Heart left ventricle (tissue), 16 donors: ENCODE results near the gene JSRP1. TPM values are rescaled to one million over a fixed set of nuclear protein-coding genes. Genes with fewer than 3 reads are reported as not detected.

Source experiments
- ATAC-seq, 4 donors: fragments of 200-7000 bp; cut with Tn5 transposase; one replicate each; pipeline ENCODE4 v1.9.1; 2020 to 2022; ENCODE audit warnings: moderate library complexity in 4 of 4, mild to moderate bottlenecking in 3 of 4, moderate number of reproducible peaks in 1 of 4
- DNase-seq, 5 donors: peaks; one replicate each; pipeline ENCODE4 v3.0.0-alpha.2; 2020
- H3K27ac ChIP-seq, 12 donors: fragments of 200-600 bp; sonication (generic) in 4 of 12; one replicate each; pipeline versions ENCODE4 v1.5.0 to v1.8.0; 2016 to 2022; ENCODE audit warnings: mild to moderate bottlenecking in 2 of 12
- H3K27me3 ChIP-seq, 9 donors: fragments of 200-600 bp; sonication (generic) in 2 of 9; one replicate each; pipeline versions ENCODE4 v1.5.1 to v1.8.0; 2016 to 2022; ENCODE audit warnings: mild to moderate bottlenecking in 3 of 9
- H3K36me3 ChIP-seq, 9 donors: fragments of 200-600 bp; sonication (generic) in 2 of 9; one replicate each; pipeline versions ENCODE4 v1.5.0 to v1.8.0; 2018 to 2022; ENCODE audit warnings: mild to moderate bottlenecking in 2 of 9
- H3K4me1 ChIP-seq, 12 donors: fragments of 200-600 bp; sonication (generic) in 4 of 12; one replicate each; pipeline versions ENCODE4 v1.5.0 to v1.8.0; 2016 to 2022; ENCODE audit warnings: mild to moderate bottlenecking in 3 of 12
- H3K4me3 ChIP-seq, 12 donors: fragments of 200-600 bp; sonication (generic) in 4 of 12; one replicate each; pipeline versions ENCODE4 v1.5.0 to v1.8.0; 2017 to 2022; ENCODE audit warnings: mild to moderate bottlenecking in 9 of 12, moderate library complexity in 4 of 12
- H3K9me3 ChIP-seq, 12 donors: fragments of 200-600 bp; sonication (generic) in 4 of 12; one replicate each; pipeline versions ENCODE4 v1.5.0 to v1.8.0; 2016 to 2022; ENCODE audit warnings: mild to moderate bottlenecking in 1 of 12
- CTCF ChIP-seq, 12 donors: fragments of 200-600 bp; sonication (generic) in 4 of 12; IDR thresholded peaks; one replicate each; pipeline versions ENCODE4 v1.5.0 to v1.8.0; 2018 to 2022; ENCODE audit warnings: antibody characterized with exemption in 12 of 12, mild to moderate bottlenecking in 5 of 12
- POLR2A ChIP-seq, 2 donors: fragments of 450-650 bp; IDR thresholded peaks; one replicate each; pipeline ENCODE4 v1.6.1; 2017; ENCODE audit warnings: antibody characterized with exemption in 2 of 2, mild to moderate bottlenecking in 2 of 2, moderate library complexity in 2 of 2
- WGBS, 4 donors: extraction: QIAGEN DNeasy Blood & Tissue Kit in 2 of 4; methylation state at CpG; one replicate each; pipeline versions ENCODE4 v1.1.5 to v1.1.7; 2013 to 2018; 5-methylcytosine and 5-hydroxymethylcytosine counted together
- intact Hi-C, 10 donors: fragments of 100-400 bp; cut with DNase I; formaldehyde crosslinking; loops; one replicate each; pipeline versions ENCODE4 v1.11.1 to v1.14.2; 2022
- polyA plus RNA-seq, 2 donors: library from polyadenylated mRNA; stranded (reverse); fragments of 200-250 nt; gene quantifications; one replicate each; pipeline ENCODE4 v1.2.3, GENCODE V29; 2013
- total RNA-seq, 9 donors: library from RNA; depleted of rRNA in 2 of 9; stranded (reverse); fragments of >200 nt in 2 of 9; fragmentation: NEBNext Ultra II Directional in 3 of 9; extraction: Animal tissue kit (Norgen Biotek cat#: 25700) in 3 of 9; gene quantifications; one replicate each; pipeline versions ENCODE4 v1.1.0 to v1.2.4, GENCODE V29; 2016 to 2023
- donor health status: ischemic (EF 13 %, LVEDD 7.1; RV severe dilation, severe dysfunction).
- donor health status: healthy with polysubstance abuse.
- donor health status: DM: no; HTN: yes; CAD: no.
- donor health status: DM: no; HTN: no; CAD: no.
- donor health status: ischemic (EF 25% LVEDD 6.9; RV normal size, moderate dysfunction).
- donor health status: ischemic (EF 25% LVEDD 5.7; RV mildly dilated, moderate dysfunction).
- donor health status: healthy.
- donor health status: DM: yes; HTN: yes; CAD: no.
- donor health status: ischemic (EF 35%, LVEDD 5.7; RV mildly dilated, moderate dysfunction).
- donor health status: nonischemic (EF 11% LVEDD 7.7; RV severe dilation, severe dysfunction).
- donor health status: DM: yes; HTN: yes; CAD: no.
- donor health status: PGD.
- donor health status: ischemic (EF 29% LVEDD 5.4; RV normal size, mild dysfunction).
- donor health status: nonischemic (EF 23%, LVEDD 6.1; RV moderate dilation, normal function).

Gene JSRP1
- total and polyA plus RNA-seq, 11 donors: 0.25 to 0.34 TPM; not detected in 9

- TF ChIP-seq POLR2A (IDR thresholded peaks at IDR 0.05) (no peak), CTCF (IDR thresholded peaks at IDR 0.05) (no peak)
- H3K27me3 ChIP-seq: no peaks in the 10 kb centered on the region
- H3K9me3 ChIP-seq: no peaks in the 10 kb centered on the region
- no peak for ATAC-seq
- no peak overlapping the region for H3K27ac ChIP-seq
- WGBS, 4 donors: 84 to 85% (median 84%) methylated on average over 25 to 30 of the region's 30 CpGs
- no peak for DNase-seq
- H3K36me3 ChIP-seq: peaks cover 0 to 56% (median 47%) of the 10 kb centered on the region in 9 donors
- intact Hi-C loops: loop anchor here in 6 of 10 donors (5.0 to 10.0 kb wide), 4 partner anchors 75 to 162 kb away; partner anchors contain the start of gene AP3D1 (in 1 of the 6)
- no peak overlapping the region for H3K4me3 ChIP-seq
- H3K4me1 ChIP-seq: peaks cover 2 to 43% (median 20%) of the 10 kb centered on the region in 12 donors
These were observed 23.7 kb downstream of the JSRP1 start for GRCh38 chr19:2232286-2233151.

GRCh38 chr19:2231621-2232221, 24.5 kb downstream of the JSRP1 start:
- no peaks in the 10 kb centered on the region for H3K27me3 ChIP-seq
- H3K4me1 ChIP-seq: peaks cover 0 to 38% (median 16%) of the 10 kb centered on the region in 12 donors
- DNase-seq (no peak), ATAC-seq (no peak)
- no peaks in the 10 kb centered on the region for H3K9me3 ChIP-seq
- no peak overlapping the region for H3K4me3 ChIP-seq
- peak overlapping the region in 4 of 12 donors; percentile 24 to 37 (median 28) for H3K27ac ChIP-seq
- peaks cover 0 to 63% (median 55%) of the 10 kb centered on the region in 9 donors for H3K36me3 ChIP-seq
- intact Hi-C loops: loop anchor here in 6 of 10 donors (5.0 to 10.0 kb wide), 4 partner anchors 74 to 163 kb away; partner anchors contain the start of gene AP3D1 (in 1 of the 6)
- 50 to 76% (median 73%) methylated on average over 9 to 21 of the region's 21 CpGs for WGBS, 4 donors
- peak in 3 of 12 donors; percentile 7 to 23 (median 8) for TF ChIP-seq CTCF (IDR thresholded peaks at IDR 0.05)
- no peak for TF ChIP-seq POLR2A (IDR thresholded peaks at IDR 0.05)

GRCh38 chr19:2230807-2231533, 25.2 kb downstream of the JSRP1 start:
- intact Hi-C loops: loop anchor here in 6 of 10 donors (5.0 to 10.0 kb wide), 4 partner anchors 74 to 164 kb away; partner anchors contain the start of gene AP3D1 (in 1 of the 6)
- ATAC-seq: peak in 3 of 4 donors; percentile 1 to 3 (median 2)
- DNase-seq: no peak
- 61 to 73% (median 67%) methylated on average over 7 to 12 of the region's 12 CpGs for WGBS, 4 donors
- Histone ChIP-seq H3K9me3 (no peaks in the 10 kb centered on the region), H3K27ac (peak overlapping the region in 5 of 12 donors; percentile 15 to 37 (median 26)), H3K36me3 (peaks cover 0 to 71% (median 62%) of the 10 kb centered on the region in 9 donors), H3K27me3 (no peaks in the 10 kb centered on the region), H3K4me1 (peaks cover 0 to 38% (median 16%) of the 10 kb centered on the region in 12 donors), H3K4me3 (no peak overlapping the region)
- TF ChIP-seq POLR2A (IDR thresholded peaks at IDR 0.05): no peak
- TF ChIP-seq CTCF (IDR thresholded peaks at IDR 0.05): no peak
